ENCODE results near the gene ADD3. TPM values are rescaled to one million over a fixed set of nuclear protein-coding genes. Genes with fewer than 3 reads are reported as not detected.

Gene ADD3
- total RNA-seq, 1 experiment from 2014 or later, result 32.4 TPM

GRCh38 chr10:110158051-110159005 lies 150.5 kb downstream of the ADD3 start:
- no peak for ATAC-seq
- DNase-seq (ENCODE audit: low read depth, low spot score), result no peak
- H3K4me3 ChIP-seq (ENCODE audit: low read depth in 2 of 2, low read length in 2 of 2), result no peak overlapping the region
- TF ChIP-seq CTCF (IDR thresholded peaks at IDR 0.05) (no peak), POLR2AphosphoS5 (IDR thresholded peaks at IDR 0.05; ENCODE audit: low read depth, low read length) (no peak), REST (IDR thresholded peaks at IDR 0.05; ENCODE audit: insufficient read depth in 1 of 2, low read depth in 2 of 2, low read length in 1 of 2) (no peak), TCF7L2 (IDR thresholded peaks at IDR 0.05; ENCODE audit: low read depth, low read length) (no peak), SIN3A (IDR thresholded peaks at IDR 0.05; ENCODE audit: borderline replicate concordance, insufficient read depth, low read depth, low read length) (no peak)
- H3K9me3 ChIP-seq (ENCODE audit: control insufficient read depth, insufficient read depth, low read depth, low read length), result no peaks in the 10 kb centered on the region
- CTCF ChIA-PET, result no interaction called here
- no TSS peak for BruUV-seq (replicated peaks)
- H3K4me1 ChIP-seq (ENCODE audit: control insufficient read depth, insufficient read depth, low read length), result no peaks in the 10 kb centered on the region
- H3K27ac ChIP-seq (ENCODE audit: low read length), result no peak overlapping the region
- POLR2A ChIA-PET, result interaction anchor here (0.6 kb wide), 1 partner anchor 127 kb away, joined by 5 read pairs; no protein-coding TSS in a partner anchor
- in situ Hi-C loops (cut with HindIII; ENCODE audit: low pct_unique_long_range_greater_than_20kb, low sequenced_read_pairs) (no loop called here), intact Hi-C loops (cut with micrococcal nuclease; ENCODE audit: unreplicated experiment) (no loop called here)
- H3K27me3 ChIP-seq (ENCODE audit: control insufficient read depth, insufficient read depth, low read length), result peaks cover 8% of the 10 kb centered on the region; the same call in 1 of the 2 replicates
- H3K36me3 ChIP-seq (ENCODE audit: control insufficient read depth, insufficient read depth, low read length), result no peaks in the 10 kb centered on the region

- Histone ChIP-seq H3K9me3 (ENCODE audit: control insufficient read depth, insufficient read depth, low read depth, low read length) (no peaks in the 10 kb centered on the region), H3K27ac (ENCODE audit: low read length) (no peak overlapping the region), H3K27me3 (ENCODE audit: control insufficient read depth, insufficient read depth, low read length) (peaks cover 8% of the 10 kb centered on the region; the same call in 1 of the 2 replicates), H3K36me3 (ENCODE audit: control insufficient read depth, insufficient read depth, low read length) (no peaks in the 10 kb centered on the region), H3K4me3 (ENCODE audit: low read depth in 2 of 2, low read length in 2 of 2) (no peak overlapping the region), H3K4me1 (ENCODE audit: control insufficient read depth, insufficient read depth, low read length) (no peaks in the 10 kb centered on the region)
- TF ChIP-seq POLR2AphosphoS5 (IDR thresholded peaks at IDR 0.05; ENCODE audit: low read depth, low read length) (no peak), TCF7L2 (IDR thresholded peaks at IDR 0.05; ENCODE audit: low read depth, low read length) (no peak), REST (IDR thresholded peaks at IDR 0.05; ENCODE audit: insufficient read depth in 1 of 2, low read depth in 2 of 2, low read length in 1 of 2) (no peak)
- intact Hi-C loops (cut with micrococcal nuclease; ENCODE audit: unreplicated experiment), result no loop called here
- no peak for DNase-seq (ENCODE audit: low read depth, low spot score)
- CTCF ChIA-PET, result no interaction called here
- BruUV-seq (replicated peaks), result no TSS peak
- in situ Hi-C loops (cut with HindIII; ENCODE audit: low pct_unique_long_range_greater_than_20kb, low sequenced_read_pairs), result no loop called here
- POLR2A ChIA-PET, result no interaction called here
- no peak for ATAC-seq
Observed at GRCh38 chr10:110160081-110160480, 152.3 kb downstream of the ADD3 start.

Data from Panc1 (cell line).